ENCODE data around the gene CPB2.

The CPB2 gene

DNA sequence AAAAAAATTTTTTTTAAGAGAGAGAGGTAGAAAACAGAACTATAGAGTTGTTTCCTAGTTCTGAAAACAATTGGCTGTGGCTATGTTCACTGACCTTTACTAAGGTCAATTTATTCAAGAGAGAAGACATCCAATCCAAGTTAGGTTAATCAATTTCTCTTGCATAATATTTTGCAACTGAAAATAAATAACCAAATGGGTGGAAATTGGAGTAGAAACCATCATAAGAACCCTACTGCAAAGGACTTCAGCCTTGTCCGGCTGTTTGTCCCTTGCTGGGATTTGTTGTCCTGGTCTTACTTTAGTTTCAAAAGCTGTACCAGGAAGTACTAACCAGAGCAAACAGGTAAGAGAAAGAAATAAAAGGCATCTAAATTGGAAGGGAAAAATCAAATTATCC, 29.0 kb downstream of the CPB2 start:
- H3K9ac ChIP-seq (ENCODE audit: low read length), result no peak overlapping the region
- no peaks in the 10 kb centered on the region for H3K9me2 ChIP-seq (ENCODE audit: low read depth, low read length)
- no peak overlapping the region for H3K4me3 ChIP-seq (ENCODE audit: low read depth, low read length, poor library complexity, severe bottlenecking)
- no peak for TF ChIP-seq EZH2 (IDR thresholded peaks at IDR 0.05; ENCODE audit: borderline replicate concordance, low read length)
- TF ChIP-seq, protein P1, sequence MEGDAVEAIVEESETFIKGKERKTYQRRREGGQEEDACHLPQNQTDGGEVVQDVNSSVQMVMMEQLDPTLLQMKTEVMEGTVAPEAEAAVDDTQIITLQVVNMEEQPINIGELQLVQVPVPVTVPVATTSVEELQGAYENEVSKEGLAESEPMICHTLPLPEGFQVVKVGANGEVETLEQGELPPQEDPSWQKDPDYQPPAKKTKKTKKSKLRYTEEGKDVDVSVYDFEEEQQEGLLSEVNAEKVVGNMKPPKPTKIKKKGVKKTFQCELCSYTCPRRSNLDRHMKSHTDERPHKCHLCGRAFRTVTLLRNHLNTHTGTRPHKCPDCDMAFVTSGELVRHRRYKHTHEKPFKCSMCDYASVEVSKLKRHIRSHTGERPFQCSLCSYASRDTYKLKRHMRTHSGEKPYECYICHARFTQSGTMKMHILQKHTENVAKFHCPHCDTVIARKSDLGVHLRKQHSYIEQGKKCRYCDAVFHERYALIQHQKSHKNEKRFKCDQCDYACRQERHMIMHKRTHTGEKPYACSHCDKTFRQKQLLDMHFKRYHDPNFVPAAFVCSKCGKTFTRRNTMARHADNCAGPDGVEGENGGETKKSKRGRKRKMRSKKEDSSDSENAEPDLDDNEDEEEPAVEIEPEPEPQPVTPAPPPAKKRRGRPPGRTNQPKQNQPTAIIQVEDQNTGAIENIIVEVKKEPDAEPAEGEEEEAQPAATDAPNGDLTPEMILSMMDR (IDR thresholded peaks at IDR 0.05; ENCODE audit: low read length), result no peak
- no peaks in the 10 kb centered on the region for H3K36me3 ChIP-seq (ENCODE audit: insufficient read depth, low read length)
- H4K20me1 ChIP-seq (ENCODE audit: insufficient read depth, low read length), result no peaks in the 10 kb centered on the region
- no peaks in the 10 kb centered on the region for H3K79me2 ChIP-seq (ENCODE audit: insufficient read depth, low read length)
- H3K4me2 ChIP-seq (ENCODE audit: low read length), result no peak overlapping the region
- H3K27me3 ChIP-seq (ENCODE audit: insufficient read depth, low read length), result no peaks in the 10 kb centered on the region
- no peak overlapping the region for H2AFZ ChIP-seq (ENCODE audit: low read length)
- no peak overlapping the region for H3K27ac ChIP-seq (ENCODE audit: low read depth, low read length, poor library complexity, severe bottlenecking)
- H3K4me1 ChIP-seq (ENCODE audit: insufficient read depth, low read length, severe bottlenecking), result no peaks in the 10 kb centered on the region
- no peaks in the 10 kb centered on the region for H3F3A ChIP-seq (ENCODE audit: insufficient read depth, low read length)
- H3K9me3 ChIP-seq (ENCODE audit: low read length), result no peaks in the 10 kb centered on the region

DNA sequence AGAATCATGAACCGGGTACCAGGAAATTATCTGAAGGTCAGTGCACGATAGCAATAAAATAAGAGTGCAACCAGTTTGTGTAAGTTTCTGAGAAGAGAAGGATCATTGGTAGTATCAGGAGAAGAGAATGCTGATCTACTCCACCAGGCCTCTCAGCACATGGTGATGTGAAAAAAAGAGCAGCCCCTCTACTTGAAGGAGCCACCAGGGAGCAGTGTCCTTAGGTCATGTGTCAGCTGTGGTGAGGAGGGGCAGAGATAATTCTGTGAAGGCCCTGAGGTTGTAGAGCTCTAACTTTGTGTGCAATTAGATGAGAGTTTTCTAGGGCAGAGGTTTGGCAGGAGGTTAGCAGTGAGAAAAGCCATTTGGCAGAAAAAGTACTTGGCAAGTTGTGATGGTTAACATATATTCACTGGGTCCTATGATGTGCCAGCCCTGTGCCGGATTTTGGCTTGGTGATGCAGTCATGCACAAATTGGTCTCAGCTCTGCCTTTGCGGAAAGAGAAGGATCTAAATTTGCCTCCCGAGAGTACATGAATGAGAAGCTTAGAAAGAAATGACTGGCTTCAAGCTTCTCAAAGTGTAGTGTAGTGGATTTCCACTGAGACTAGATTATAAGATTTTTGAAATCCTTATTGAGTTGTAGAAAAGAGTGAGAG, 33.1 kb downstream of the CPB2 start:
- Histone ChIP-seq H4K20me1 (ENCODE audit: insufficient read depth, low read length) (no peaks in the 10 kb centered on the region), H3K27ac (ENCODE audit: low read depth, low read length, poor library complexity, severe bottlenecking) (no peak overlapping the region), H3K9ac (ENCODE audit: low read length) (no peak overlapping the region), H3K4me2 (ENCODE audit: low read length) (no peak overlapping the region), H3K4me1 (ENCODE audit: insufficient read depth, low read length, severe bottlenecking) (no peaks in the 10 kb centered on the region), H3K36me3 (ENCODE audit: insufficient read depth, low read length) (no peaks in the 10 kb centered on the region), H2AFZ (ENCODE audit: low read length) (no peak overlapping the region), H3K9me3 (ENCODE audit: low read length) (no peaks in the 10 kb centered on the region), H3K4me3 (ENCODE audit: low read depth, low read length, poor library complexity, severe bottlenecking) (no peak overlapping the region), H3K27me3 (ENCODE audit: insufficient read depth, low read length) (no peaks in the 10 kb centered on the region), H3K9me2 (ENCODE audit: low read depth, low read length) (no peaks in the 10 kb centered on the region), H3K79me2 (ENCODE audit: insufficient read depth, low read length) (no peaks in the 10 kb centered on the region), H3F3A (ENCODE audit: insufficient read depth, low read length) (no peaks in the 10 kb centered on the region)
- TF ChIP-seq, protein P1 (IDR thresholded peaks at IDR 0.05; ENCODE audit: low read length), result peak; percentile 32; the same call in 1 of the 2 replicates
- no peak for TF ChIP-seq EZH2 (IDR thresholded peaks at IDR 0.05; ENCODE audit: borderline replicate concordance, low read length)

DNA sequence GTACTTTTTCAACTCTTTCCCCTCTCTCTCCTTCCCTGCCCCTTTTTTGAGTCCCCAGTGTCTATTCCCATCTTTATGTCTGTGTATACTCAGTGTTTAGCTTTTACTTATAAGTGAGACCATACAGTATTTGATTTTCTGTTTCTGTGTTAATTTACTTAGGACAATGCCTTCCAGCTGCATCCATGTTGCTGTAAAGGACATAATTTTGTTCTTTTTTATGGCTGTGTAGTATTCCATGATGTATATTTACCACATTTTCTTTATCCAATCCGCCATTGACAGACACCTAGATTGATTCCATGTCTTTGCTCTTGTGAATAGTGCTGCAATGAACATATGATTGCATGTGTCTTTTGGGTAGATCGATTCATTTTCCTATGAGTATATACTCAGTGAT, 41.5 kb downstream of the CPB2 start:
- Histone ChIP-seq H3K79me2 (ENCODE audit: insufficient read depth, low read length) (no peaks in the 10 kb centered on the region), H3K4me1 (ENCODE audit: insufficient read depth, low read length, severe bottlenecking) (no peaks in the 10 kb centered on the region), H2AFZ (ENCODE audit: low read length) (no peak overlapping the region), H3K9me2 (ENCODE audit: low read depth, low read length) (no peaks in the 10 kb centered on the region), H3K9ac (ENCODE audit: low read length) (no peak overlapping the region), H3K4me3 (ENCODE audit: low read depth, low read length, poor library complexity, severe bottlenecking) (no peak overlapping the region), H3F3A (ENCODE audit: insufficient read depth, low read length) (no peaks in the 10 kb centered on the region), H3K27ac (ENCODE audit: low read depth, low read length, poor library complexity, severe bottlenecking) (no peak overlapping the region), H3K9me3 (ENCODE audit: low read length) (no peaks in the 10 kb centered on the region), H4K20me1 (ENCODE audit: insufficient read depth, low read length) (no peaks in the 10 kb centered on the region), H3K27me3 (ENCODE audit: insufficient read depth, low read length) (no peaks in the 10 kb centered on the region), H3K36me3 (ENCODE audit: insufficient read depth, low read length) (no peaks in the 10 kb centered on the region), H3K4me2 (ENCODE audit: low read length) (no peak overlapping the region)
- no peak for TF ChIP-seq EZH2 (IDR thresholded peaks at IDR 0.05; ENCODE audit: borderline replicate concordance, low read length)
- TF ChIP-seq, protein P1 (IDR thresholded peaks at IDR 0.05; ENCODE audit: low read length), result no peak

All from OCI-LY1 (cell line).